ENCODE data around the gene PERM1.

DNA sequence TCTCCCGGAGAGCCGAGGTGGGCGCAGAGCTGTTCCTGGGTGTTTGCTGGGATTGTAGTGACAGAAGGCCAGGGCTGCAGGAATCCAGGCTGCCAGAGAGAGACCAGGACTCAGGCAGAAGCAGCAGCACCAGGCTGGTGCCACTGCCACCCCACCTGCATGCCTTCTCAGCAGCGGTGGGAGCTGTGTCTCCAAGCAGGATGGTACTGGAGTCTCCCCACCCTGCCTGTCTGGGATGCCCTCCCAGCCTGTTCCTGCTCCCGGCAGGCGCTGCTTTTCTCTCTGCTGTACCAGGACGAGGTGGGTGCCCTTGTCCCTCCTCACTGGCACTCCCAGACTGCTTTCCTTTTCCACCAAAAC is 22.5 kb upstream of the PERM1 start:
- TF ChIP-seq, protein P1, sequence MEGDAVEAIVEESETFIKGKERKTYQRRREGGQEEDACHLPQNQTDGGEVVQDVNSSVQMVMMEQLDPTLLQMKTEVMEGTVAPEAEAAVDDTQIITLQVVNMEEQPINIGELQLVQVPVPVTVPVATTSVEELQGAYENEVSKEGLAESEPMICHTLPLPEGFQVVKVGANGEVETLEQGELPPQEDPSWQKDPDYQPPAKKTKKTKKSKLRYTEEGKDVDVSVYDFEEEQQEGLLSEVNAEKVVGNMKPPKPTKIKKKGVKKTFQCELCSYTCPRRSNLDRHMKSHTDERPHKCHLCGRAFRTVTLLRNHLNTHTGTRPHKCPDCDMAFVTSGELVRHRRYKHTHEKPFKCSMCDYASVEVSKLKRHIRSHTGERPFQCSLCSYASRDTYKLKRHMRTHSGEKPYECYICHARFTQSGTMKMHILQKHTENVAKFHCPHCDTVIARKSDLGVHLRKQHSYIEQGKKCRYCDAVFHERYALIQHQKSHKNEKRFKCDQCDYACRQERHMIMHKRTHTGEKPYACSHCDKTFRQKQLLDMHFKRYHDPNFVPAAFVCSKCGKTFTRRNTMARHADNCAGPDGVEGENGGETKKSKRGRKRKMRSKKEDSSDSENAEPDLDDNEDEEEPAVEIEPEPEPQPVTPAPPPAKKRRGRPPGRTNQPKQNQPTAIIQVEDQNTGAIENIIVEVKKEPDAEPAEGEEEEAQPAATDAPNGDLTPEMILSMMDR (conservative IDR thresholded peaks at IDR 0.05): no peak
- TF ChIP-seq EZH2 (IDR thresholded peaks at IDR 0.05; ENCODE audit: low read depth): no peak
